HUDEP-2 (cell line): Measurements from ENCODE around the gene CCL13.

Experiments used
- DNase-seq, 76 experiments: peaks; one replicate each; lab custom pipeline; 2025; ENCODE audit not compliant: unreplicated experiment in 76 of 76; lab: John Stamatoyannopoulos, UW

The CCL13 gene

DNA sequence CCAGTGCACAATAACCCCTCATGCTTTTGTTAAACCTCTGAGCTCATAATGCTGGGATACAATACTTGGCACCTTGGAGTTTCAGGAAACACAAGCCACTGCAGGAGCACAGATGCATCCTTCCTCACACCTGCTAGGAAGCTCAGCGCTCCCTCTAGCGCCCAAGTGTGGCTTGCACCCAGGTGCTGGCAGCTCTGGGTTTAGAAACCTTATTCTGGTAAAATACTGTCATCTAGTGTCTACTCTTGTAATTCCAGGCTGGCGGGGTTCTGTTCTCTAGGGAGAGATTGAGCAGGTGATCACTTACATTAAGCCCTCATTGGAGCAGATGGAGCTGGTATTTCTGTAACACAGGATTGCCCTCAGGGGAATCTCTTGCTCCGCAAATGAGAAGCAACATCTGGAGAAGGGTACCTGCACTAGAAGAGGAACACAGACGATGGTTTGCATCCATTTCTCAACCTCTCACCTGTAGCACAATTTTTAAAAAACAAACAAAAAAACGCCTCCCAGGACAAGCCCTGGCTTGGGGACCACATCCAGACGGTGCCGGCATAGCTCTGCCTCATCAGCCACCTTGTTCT is 5.3 kb downstream of the CCL13 start:
- peak in 71 of 76 experiments; percentile 6 to 87 (median 61) for DNase-seq

DNA sequence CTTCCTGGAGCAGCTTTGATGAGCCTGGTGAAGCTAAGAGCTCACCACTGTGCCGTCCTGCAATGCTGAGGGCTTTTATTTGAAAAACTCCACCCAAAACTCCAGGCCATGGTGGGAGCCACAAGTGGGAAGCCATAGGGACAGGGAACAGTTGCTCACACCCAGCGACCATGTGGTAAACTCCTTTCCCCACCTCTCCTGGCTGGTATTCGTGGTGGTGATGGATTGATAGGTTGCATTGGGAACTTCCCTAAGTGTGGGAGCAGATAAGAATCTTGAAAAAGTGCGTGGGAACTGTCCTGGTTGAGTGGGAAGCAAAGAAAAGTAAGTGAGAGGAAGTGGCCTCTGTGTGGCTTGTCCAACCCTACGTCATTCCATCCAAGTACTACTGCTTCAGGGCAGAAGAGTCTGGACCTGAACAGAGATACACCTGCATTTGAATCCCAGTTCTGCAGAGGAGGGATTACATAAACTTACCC is 6.9 kb downstream of the CCL13 start, which contains the start of gene CCL1:
TSS of gene CCL1 (minus strand) at position 51 of the 479 bp plus-strand sequence. CDS start 72 bp downstream, outside the sequence.
- DNase-seq, result no peak

DNA sequence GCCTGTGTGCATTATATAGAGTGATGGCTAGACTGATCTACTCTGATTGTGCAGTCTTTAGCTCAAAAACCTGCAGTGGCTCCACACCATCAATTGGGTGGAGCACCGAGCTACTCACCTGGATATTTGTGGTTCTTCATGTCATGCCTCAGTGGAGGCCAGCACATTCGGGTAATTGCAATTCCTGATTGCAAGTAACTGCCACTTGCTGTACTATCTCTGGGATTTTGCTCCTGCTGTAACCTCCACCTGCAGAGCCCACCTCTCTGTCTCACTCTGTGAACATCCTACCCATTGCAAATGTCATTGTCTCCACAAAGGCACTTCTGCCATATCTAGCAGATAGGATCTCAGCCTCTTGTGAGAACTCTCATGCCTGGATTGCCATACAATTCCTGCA is 8.5 kb downstream of the CCL13 start:
- no peak for DNase-seq

DNA sequence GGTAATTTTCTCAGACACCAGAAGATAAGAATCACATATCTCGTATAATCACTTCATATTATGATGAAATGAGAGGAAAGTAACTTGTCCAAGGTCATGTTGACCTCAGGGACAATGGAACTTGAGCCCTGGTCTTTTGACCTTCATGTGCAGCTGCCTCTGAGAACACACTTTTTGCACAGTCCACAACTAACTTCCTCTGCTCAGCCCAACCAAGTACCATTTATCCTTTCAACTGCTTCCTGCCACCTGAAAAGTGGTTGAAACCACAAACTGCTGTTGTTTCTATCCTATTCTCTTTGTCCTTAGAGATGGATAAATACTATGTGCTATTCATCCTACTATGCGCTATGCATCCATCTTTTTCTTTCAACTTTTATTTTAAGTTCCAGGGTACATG is 9.1 kb downstream of the CCL13 start:
- no peak for DNase-seq

DNA sequence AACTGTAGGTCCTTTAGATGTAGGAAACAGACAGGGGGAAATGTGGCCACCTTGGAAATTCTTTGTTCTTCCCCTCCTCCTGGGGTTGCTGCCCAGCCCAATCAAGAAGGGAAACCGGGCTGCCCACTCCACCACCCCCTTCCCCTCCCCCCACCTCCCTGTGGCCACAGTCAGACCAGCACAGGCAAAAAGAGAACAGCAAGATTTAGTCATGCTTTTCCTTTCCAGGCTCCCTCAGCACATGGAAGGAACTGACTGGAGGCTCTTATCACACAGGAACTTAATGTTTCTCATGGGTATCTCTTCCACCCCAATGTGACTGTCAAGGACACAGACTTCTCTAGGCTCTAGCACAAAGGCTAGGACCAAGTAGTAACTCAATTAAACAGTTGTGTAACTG is 9.7 kb downstream of the CCL13 start:
- DNase-seq, result peak in 1 of 76 experiments; percentile 9

DNA sequence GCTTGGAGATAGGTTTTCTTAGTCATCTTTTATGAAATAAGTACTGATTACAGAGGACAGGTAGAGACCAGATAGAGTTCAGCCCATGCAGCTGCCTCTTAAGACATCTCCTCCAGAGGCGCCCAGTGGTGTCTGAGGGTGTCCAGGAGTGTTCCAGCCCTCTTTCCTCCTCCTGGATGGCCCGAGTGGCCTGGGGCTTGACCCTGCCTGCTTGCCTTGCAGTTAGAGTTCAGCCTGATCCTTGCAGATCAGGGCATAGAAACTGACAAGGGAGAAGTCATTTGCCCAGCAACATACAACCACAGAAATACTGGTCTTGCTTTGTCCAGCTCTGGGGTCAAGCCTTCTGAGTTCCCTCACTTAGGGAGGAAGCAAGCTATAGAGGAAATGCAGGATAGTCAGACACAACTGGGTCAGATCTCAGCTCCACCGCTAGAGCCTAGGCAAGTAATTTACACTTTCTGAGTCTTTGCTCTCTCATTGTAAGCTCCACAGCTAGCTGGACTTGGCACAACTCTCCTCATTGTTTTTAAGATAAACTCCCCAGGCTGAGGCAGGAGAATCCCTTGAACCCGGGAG is 10.3 kb downstream of the CCL13 start:
- DNase-seq, result no peak

DNA sequence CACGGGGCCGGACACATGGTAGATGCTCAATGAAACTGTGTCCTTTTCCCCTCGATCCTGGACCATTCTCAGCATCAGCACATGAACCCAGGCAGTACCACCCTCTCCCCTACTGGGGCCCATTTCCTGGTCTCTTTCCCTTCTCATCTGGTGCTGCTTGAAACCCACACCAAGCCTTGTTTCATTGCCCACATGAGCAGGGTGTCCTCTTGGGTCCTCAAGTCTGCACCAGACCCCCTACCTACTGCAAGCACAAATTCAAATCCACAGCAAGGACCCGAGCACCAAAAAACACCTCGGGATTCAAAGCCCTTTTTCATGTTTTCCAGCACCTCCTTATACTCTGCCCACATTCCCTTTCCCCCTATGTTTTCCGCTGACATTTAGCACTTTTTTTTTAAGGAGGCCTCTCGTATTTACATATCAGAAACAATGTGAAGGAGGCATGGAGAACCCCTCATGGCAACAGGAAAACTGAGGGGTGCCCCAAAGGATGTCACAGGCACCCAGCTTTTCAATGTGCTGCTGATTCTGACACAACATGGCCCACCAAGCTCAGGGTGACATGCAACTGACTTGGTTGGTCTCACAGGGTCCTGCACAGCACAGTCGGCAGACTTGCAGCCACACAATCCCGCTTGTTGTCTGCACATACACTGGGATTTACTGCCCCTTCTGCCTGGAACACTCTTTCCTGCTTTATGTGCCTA is 11.4 kb downstream of the CCL13 start:
- DNase-seq, result no peak

DNA sequence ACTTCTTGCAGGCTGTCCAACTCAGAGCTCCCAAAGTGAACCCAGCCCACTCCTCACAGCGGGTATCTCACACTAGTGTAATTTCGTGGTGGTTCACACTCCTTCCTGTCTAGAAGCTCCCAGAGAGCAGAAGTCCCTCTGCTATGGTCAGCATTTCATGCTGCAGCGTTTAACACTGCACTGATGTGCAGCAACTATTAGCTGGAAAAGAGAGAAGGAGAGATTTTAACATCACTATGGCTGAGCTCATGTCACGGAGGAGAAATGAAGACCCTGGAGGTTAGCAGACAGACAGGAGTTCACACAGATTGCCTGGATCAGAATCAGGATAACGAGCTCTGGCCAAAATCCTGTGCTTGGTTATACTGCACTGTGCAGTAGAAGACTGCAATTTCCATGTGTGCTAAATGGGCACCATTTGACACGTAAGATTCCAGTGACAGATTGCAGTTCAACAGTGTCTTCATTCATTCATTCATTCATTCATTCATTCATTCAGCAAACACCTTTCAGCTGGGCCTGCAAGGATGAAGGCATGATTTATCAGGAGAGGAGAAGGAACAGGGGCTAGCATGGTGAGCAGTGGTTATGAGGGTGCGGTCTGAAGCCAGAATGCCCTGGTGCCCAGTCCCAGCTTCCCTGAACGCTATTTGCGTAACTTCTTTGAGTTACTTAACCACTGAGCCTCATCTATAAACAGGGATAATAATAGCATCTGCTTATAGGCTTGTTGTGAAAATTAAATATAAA is 12.1 kb downstream of the CCL13 start:
- no peak for DNase-seq

DNA sequence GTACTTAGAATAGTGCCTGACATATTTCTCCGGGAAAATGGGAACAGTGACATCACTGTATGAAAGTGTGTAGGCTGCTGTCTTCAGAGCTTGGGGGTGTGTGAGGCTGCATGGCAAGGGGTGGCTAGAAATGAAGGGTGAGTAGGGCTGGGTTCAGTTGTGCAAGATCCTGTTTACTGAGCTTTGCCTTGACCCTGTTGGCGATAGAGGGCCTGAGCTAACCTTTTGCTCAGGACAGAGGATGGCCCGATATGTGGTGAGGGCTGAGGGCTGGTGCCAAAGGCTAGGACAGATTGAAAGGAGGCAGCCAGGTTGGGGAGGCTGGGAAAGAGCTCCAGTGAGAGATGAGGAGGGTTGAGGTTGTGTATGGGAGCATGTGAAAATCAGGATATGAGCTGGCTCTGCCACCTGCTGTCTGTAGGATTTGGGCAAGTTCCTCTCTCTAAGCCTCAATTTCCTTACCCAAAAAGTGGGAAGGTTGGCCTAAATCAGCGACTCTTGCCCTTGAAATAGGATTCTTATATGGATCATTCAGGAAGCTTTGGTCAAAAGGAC is 12.7 kb downstream of the CCL13 start:
- no peak for DNase-seq

DNA sequence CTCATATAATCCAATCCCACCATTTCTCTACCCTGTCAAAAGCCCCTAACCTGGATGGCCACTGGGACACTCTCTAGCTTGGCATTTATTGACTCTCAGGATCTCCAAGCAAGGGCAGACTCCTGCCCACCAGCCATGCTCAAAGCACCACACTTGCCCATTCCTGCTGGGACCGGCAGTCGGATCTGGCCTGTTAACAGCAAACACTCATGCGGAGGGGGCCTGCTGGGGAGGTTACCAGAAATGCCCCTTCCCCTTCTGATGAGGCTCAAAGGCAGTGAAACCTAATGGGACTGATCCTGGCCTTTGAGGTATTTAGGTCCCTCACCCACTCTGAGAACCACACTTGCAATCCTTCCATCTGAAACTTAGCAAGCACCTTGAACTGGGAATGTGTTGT is 13.3 kb downstream of the CCL13 start:
- no peak for DNase-seq

DNA sequence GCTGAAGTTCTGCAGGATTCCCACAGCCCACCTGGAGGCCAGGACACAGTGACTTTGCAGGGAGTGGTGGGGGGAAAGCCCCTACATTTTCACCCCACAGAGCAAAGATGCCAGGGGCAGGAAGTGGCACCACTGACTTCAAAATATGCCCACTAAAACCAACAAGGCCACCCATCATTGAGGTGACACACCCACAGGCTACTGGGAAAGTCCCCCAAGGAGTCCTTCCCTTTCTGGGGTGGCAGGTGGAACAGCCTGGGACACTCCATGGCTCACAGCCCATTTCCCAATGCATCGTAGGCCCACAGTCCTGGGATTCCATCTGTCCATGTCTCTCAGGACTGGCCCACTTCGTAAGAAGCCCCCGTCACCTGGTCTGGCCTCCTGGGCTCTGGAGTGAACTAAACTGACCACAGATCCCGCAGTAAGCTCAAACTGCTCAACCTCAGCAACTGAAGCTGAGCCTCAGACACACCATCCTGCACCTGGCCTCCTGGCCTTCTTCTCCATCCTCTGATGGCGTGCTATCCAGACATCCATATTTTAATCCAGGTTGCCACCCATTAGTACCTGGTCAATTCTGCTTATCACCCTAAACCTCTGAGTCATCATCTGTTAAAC is 14.2 kb downstream of the CCL13 start:
- no peak for DNase-seq

DNA sequence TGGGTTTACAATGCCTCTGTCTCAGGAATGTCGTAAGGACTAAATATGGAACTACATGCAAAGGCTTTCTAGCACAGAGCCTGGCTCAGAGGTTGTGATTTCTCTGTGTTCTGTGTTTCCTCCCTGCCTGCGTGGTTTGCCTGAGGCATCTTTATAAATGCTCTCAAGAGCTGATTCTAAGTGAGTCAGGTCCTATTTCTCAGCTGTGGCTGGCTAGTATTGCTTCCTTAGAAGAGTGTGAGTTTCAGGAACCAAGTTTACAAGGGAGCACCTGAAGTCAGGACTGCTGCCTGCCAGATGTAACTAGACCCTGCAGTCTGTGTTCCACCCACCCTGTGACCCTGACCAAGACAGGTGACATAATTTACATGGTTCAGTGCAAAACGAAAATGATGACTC is 14.7 kb downstream of the CCL13 start:
- DNase-seq, result no peak

DNA sequence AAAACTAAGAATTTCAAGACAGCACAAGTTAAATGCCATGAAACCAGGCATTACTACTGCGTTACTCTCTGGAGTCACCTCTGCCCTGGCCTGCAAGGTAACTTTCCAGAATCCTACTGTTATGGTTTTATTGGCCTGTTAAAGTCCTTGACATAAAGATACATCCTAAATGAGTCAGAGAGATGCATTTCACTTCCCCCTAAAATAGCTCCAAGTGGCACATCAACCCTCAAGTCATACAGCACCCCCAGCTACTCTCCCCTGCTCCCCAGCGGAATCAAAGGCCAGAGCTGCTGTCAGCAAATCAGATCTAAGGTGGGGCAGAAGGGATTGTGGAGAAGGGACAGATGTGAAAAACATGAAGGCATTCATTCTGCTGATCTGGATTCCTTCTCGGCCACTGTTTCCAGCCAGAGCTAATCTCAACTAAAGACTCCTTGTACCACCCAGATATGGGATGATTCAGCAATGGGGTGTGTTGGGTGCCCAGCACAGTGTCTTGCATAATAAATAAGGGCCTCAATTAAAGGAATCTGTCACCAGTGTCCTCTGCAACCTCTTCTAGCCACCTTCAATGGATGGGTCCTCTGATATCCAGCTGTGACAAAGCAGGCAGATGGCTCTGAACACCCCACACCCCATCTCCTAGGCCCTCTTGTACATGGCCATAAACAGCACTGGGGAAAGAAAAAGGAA is 15.3 kb downstream of the CCL13 start:
- peak in 3 of 76 experiments; percentile 5 to 13 (median 9) for DNase-seq

DNA sequence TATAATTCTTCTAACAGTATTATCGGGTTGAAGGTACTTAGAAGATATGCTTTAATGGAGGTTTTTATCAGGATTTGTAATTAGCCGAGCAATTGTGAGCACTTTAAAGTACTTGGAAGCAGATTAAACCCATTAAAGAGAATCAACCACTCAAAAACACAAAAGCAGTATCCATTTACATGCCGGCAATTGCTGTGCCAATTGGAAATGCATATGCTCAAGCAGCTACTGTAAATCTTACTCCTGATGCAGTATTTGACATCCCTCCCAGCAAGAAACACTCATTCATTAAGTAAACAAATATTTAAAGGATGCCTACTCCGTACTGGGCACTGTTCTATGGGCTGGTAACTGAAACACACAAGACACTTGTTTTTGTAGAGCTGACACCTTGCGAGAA is 18.2 kb downstream of the CCL13 start:
- no peak for DNase-seq

DNA sequence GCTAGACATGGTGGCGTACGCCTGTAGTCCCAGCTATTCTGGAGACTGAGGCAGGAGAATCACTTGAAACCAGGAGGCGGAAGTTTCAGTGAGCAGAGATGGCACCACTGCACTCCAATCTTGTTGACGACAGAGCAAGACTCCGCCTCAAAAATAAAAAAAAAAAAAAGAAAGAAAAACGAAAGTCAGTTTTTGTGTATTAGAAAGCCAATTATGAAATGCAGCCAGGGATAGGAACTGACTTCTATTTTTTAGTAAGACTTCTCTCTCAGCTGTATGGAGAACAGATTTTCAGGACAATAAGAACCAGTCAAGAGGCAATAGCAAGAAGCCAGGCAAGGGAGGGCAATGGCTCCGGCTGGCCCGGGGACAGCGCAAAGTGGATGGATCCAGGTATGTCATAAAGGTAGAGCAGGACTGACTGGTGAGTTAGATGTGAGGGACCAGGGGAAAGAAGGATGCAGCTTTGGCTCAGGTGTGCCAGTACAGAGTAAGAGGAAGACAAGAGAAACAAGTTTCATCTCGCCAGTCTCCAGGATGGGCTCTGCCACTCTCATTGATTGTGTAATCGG is 19.2 kb downstream of the CCL13 start:
- no peak for DNase-seq

DNA sequence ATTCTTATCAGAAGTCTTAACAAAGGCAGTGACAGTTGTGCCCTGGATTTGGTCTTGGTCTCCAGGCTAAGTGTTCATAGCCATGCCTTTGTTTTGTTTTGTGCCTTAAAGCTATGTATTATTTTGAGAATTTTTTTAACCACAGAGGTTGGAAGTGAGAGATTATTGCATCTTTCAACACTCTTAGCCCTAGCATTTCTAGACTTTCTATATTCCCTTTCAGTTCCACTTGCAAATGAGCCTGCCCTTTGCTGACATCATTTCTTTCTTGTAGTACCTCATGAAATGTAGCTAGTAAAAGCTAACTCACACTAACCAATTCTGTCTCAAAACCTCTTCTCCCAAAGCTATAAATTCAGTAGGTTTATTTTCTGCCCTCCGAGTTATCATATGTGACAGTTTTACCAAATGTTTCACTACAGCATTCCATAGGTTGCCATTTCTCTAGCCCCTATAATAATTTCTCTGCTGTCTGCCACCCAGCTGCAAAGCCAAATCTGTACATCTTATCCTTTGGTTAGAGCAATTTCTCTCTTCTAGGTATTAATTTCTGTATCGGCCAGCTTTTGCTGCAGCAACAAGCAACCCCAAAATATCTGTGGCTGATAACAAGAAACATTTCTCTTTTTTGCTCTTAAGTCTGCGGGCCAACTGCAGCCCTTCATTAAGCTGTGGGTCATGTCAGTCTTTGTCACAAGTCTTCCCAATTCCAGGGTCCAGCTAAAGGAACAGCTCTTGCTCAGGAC is 21.0 kb downstream of the CCL13 start:
- no peak for DNase-seq

DNA sequence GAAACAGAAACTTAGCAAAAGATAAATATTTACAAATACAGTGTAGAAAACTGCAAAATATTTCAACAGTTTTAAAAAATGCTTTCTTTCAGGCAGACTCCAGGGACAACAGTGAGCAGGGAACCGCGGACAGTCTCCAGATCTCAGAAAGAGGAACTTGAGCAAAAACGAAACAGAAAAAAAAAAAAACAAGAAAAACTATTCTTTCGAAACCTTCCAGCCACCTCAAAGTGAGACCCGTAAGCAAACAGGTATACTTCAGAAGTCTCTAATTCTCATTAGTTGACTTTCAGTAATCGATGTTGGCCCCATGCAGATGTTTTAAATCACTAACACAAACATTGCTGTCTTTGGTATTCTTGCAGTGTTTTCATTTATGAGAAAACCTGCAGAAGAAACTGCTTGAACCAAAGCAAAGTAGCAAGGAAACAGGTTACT is 22.4 kb downstream of the CCL13 start:
- DNase-seq, result peak in 22 of 76 experiments; percentile 2 to 51 (median 16)

DNA sequence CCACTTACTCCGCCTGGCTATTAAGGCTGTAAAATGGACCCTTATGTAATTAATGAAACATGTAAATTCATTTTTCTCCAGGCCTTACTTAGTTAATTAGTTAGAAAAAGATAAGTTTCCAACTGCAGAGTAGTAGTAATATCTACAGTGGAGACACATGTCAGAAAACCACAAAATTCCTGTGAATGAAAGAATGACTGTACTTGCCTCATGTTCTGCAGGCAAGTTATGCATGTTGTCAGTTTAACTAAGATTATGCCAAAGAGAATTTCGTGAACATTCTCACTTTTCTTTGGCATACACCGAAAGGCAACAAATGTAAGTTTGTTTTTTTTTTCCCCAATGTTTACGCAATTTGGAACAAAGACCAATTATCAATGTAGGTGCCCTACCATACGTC is 23.6 kb downstream of the CCL13 start:
- DNase-seq, result no peak

DNA sequence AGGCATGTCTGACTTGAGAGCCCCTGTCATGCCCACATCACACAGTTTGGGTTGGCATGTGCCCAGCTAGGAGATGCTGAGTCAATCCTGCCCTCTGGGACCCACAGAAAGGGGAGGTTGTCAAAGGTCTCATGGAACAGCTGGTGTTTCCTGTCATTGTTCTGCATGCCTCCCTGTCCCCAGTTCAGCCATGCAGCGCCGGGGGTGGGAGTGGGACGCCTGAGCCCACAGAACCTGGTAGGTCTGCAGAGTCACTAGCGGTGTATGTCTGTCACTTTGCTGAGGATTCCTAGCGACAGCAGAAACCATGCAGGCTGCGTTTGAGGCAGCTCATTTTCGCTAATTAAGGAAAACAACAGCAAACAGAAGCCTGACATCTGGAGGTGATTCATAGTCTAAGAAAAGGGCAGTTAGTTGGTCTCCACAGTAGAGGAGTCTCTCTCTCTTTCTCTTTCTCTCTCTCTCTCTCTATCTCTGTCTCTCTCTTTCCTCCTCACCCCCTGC is 26.4 kb downstream of the CCL13 start:
- DNase-seq, result no peak
